Lower leg skin (tissue), 3 donors: ENCODE measurements around the gene CD8B2.

Experiments
- POLR2A ChIP-seq, 2 donors: fragments of 450-650 bp; IDR thresholded peaks; one replicate each; pipeline ENCODE4 v1.6.1; 2016 to 2017; ENCODE audit warnings: antibody characterized with exemption in 2 of 2, mild to moderate bottlenecking in 1 of 2, moderate library complexity in 1 of 2
- TF ChIP-seq, protein P1 (sequence below), 3 donors: fragments of 450-650 bp; IDR thresholded peaks; one replicate each; pipeline ENCODE4 v1.5.1; 2016; ENCODE audit warnings: antibody characterized with exemption in 3 of 3, mild to moderate bottlenecking in 3 of 3, moderate library complexity in 2 of 3

DNA sequence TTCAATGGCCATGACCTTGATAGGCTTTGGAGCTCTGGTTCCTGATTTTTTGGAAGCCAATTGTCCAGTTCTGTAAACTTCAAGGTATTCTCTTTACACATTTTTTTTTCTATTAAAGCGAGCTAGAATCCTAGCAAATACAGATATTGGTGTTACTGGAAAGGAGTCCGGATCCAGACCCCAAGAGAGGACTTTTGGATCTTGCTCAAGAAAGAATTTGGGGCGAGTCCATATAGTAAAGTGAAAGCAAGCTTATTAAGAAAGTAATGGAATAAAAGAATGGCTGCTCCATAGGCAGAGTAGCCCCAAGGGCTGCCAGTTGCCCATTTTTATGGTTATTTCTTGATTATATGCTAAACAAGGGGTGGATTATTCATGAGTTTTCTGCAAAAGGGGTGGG is 45.1 kb downstream of the CD8B2 start:
- TF ChIP-seq, protein P1, sequence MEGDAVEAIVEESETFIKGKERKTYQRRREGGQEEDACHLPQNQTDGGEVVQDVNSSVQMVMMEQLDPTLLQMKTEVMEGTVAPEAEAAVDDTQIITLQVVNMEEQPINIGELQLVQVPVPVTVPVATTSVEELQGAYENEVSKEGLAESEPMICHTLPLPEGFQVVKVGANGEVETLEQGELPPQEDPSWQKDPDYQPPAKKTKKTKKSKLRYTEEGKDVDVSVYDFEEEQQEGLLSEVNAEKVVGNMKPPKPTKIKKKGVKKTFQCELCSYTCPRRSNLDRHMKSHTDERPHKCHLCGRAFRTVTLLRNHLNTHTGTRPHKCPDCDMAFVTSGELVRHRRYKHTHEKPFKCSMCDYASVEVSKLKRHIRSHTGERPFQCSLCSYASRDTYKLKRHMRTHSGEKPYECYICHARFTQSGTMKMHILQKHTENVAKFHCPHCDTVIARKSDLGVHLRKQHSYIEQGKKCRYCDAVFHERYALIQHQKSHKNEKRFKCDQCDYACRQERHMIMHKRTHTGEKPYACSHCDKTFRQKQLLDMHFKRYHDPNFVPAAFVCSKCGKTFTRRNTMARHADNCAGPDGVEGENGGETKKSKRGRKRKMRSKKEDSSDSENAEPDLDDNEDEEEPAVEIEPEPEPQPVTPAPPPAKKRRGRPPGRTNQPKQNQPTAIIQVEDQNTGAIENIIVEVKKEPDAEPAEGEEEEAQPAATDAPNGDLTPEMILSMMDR (IDR thresholded peaks at IDR 0.05), result no peak
- TF ChIP-seq POLR2A (IDR thresholded peaks at IDR 0.05), result no peak
